HCT116 (cell line): ENCODE data around the gene LMOD3. TPM values are rescaled to one million over a fixed set of nuclear protein-coding genes. Genes with fewer than 3 reads are reported as not detected.
A peak's percentile ranks its signal among the peaks of the same experiment; 100 is the strongest.

ENCODE experiments used
- ATAC-seq: fragments of 200-7000 bp; cut with Tn5 transposase; 2 replicates; pipeline ENCODE4 v1.9.1; 2020; ENCODE audit warnings: mild to moderate bottlenecking, moderate library complexity
- BruUV-seq: library from RNA; stranded (reverse); fragments of 400-500 nt; replicated peaks from 2 replicates; lab custom pipeline; 2021; lab: Mats Ljungman, UMichigan
- CTCF ChIA-PET: fragments of 300-600 bp; sonication (Branson Sonifier 250); formaldehyde crosslinking; loops from one replicate; lab custom pipeline; 2021; ENCODE audit warnings: antibody characterized with exemption; lab: Charles Lee
- POLR2A ChIA-PET: fragments of 300-600, 350-600 bp; sonication (Branson Sonifier 250); formaldehyde crosslinking; loops from one replicate; lab custom pipeline; 2021; ENCODE audit warnings: antibody characterized with exemption; lab: Charles Lee
- RAD21 ChIA-PET, 2 experiments: fragments of 300-600 bp; sonication (Branson Sonifier 250); formaldehyde crosslinking; loops; one replicate each; lab custom pipeline; 2023; ENCODE audit warnings: low total read pairs in 2 of 2; ENCODE audit not compliant: uncharacterized antibody in 2 of 2, unreplicated experiment in 2 of 2, low non-redundant PET in 1 of 2; lab: Charles Lee
- DNase-seq: peaks from one replicate; pipeline ENCODE4 v3.0.0-alpha.2; 2010; ENCODE audit warnings: low read depth, low spot score
- H2AFZ ChIP-seq: fragments of 200-600 bp; shearing (Covaris generic), sonication (generic); 2 replicates; pipeline ENCODE4 v1.6.1; 2017; ENCODE audit warnings: low read depth, mixed run types, mixed read lengths, antibody characterized with exemption, low read length; ENCODE audit not compliant: poor library complexity, severe bottlenecking
- H3K27ac ChIP-seq: 2 replicates; pipeline ENCODE4 v1.5.1; 2012; ENCODE audit warnings: low read depth, low read length
- H3K27me3 ChIP-seq: fragments of 200-600 bp; sonication (generic); 2 replicates; pipeline ENCODE4 v1.6.1; 2016; ENCODE audit warnings: mixed run types, low read length, mixed read lengths; ENCODE audit not compliant: insufficient read depth
- H3K36me3 ChIP-seq, 2 experiments: fragments of 200-500 bp in 1 of 2; fragments of 200-600 bp in 1 of 2; sonication (Bioruptor generic) in 1 of 2; sonication (generic) in 1 of 2; 2 replicates each; pipeline versions ENCODE4 v1.5.1 to v1.6.1; 2014 to 2016; ENCODE audit warnings: low read length in 2 of 2, inconsistent platforms in 1 of 2, mixed read lengths in 1 of 2, mixed run types in 1 of 2; ENCODE audit not compliant: insufficient read depth in 2 of 2, control insufficient read depth in 1 of 2
- H3K4me1 ChIP-seq, 2 experiments: fragments of 200-600 bp in 1 of 2; sonication (generic) in 1 of 2; 2 replicates each; pipeline versions ENCODE4 v1.5.1 to v1.6.1; 2012 to 2017; ENCODE audit warnings: low read length in 2 of 2, inconsistent platforms in 1 of 2, mild to moderate bottlenecking in 1 of 2, mixed read lengths in 1 of 2, mixed run types in 1 of 2, moderate library complexity in 1 of 2; ENCODE audit not compliant: insufficient read depth in 2 of 2, control insufficient read depth in 1 of 2
- H3K4me2 ChIP-seq: fragments of 200-600 bp; sonication (generic); 2 replicates; pipeline ENCODE4 v1.6.1; 2017; ENCODE audit warnings: mixed run types, low read length, mixed read lengths
- H3K4me3 ChIP-seq, 2 experiments: fragments of 200-600 bp in 1 of 2; sonication (generic) in 1 of 2; replicated peaks in 1 of 2; 2 replicates each; pipeline ENCODE4 v1.5.1; 2011 to 2016; ENCODE audit warnings: low read length in 2 of 2, control low read depth in 1 of 2, low read depth in 1 of 2, mild to moderate bottlenecking in 1 of 2, mixed read lengths in 1 of 2, mixed run types in 1 of 2
- H3K79me2 ChIP-seq: fragments of 200-600 bp; sonication (generic); 2 replicates; pipeline ENCODE4 v1.6.1; 2017; ENCODE audit warnings: mild to moderate bottlenecking, mixed run types, low read length, moderate library complexity, mixed read lengths; ENCODE audit not compliant: insufficient read depth
- H3K9ac ChIP-seq: fragments of 200-600 bp; sonication (generic); 2 replicates; pipeline ENCODE4 v1.6.1; 2016; ENCODE audit warnings: low read length, mixed read lengths
- H3K9me2 ChIP-seq: fragments of 200-600 bp; sonication (generic), shearing (Covaris generic); 2 replicates; pipeline ENCODE4 v1.6.1; 2017; ENCODE audit warnings: mixed run types, mild to moderate bottlenecking, moderate library complexity; ENCODE audit not compliant: insufficient read depth
- H3K9me3 ChIP-seq, 2 experiments: fragments of 200-500 bp in 1 of 2; fragments of 200-600 bp in 1 of 2; sonication (Bioruptor generic) in 1 of 2; sonication (generic) in 1 of 2; 2 replicates each; pipeline ENCODE4 v1.6.1; 2014 to 2017; ENCODE audit warnings: low read length in 2 of 2, mixed read lengths in 2 of 2, inconsistent platforms in 1 of 2, low read depth in 1 of 2, mild to moderate bottlenecking in 1 of 2, mixed run types in 1 of 2, moderate library complexity in 1 of 2; ENCODE audit not compliant: control insufficient read depth in 1 of 2, insufficient read depth in 1 of 2
- H4K20me1 ChIP-seq: fragments of 200-600 bp; sonication (generic), shearing (Covaris generic); 2 replicates; pipeline ENCODE4 v1.6.1; 2017; ENCODE audit warnings: mixed run types, mild to moderate bottlenecking, moderate library complexity; ENCODE audit not compliant: insufficient read depth
- CBX3 ChIP-seq: IDR thresholded peaks from 2 replicates; pipeline ENCODE4 v1.6.1; 2012; ENCODE audit warnings: low read depth
- CEBPB ChIP-seq: IDR thresholded peaks from 2 replicates; pipeline ENCODE4 v1.6.1; 2012; ENCODE audit warnings: low read depth
- CTCF ChIP-seq, 3 experiments: fragments of 200-600 bp in 1 of 3; sonication (generic) in 1 of 3; IDR thresholded peaks in 2 of 3; conservative IDR thresholded peaks in 1 of 3; 2 replicates each; pipeline ENCODE4 v1.5.1; 2012 to 2017; ENCODE audit warnings: low read depth in 2 of 3, low read length in 2 of 3, antibody characterized with exemption in 1 of 3, borderline replicate concordance in 1 of 3, control low read depth in 1 of 3, mild to moderate bottlenecking in 1 of 3, mixed read lengths in 1 of 3, mixed run types in 1 of 3, moderate library complexity in 1 of 3; ENCODE audit not compliant: insufficient read depth in 1 of 3
- EGR1 ChIP-seq: IDR thresholded peaks from 2 replicates; pipeline ENCODE4 v1.6.1; 2012; ENCODE audit warnings: low read depth
- FOSL1 ChIP-seq: IDR thresholded peaks from 2 replicates; pipeline ENCODE4 v1.6.1; 2012; ENCODE audit warnings: low read depth
- RAD21 ChIP-seq: IDR thresholded peaks from 2 replicates; pipeline ENCODE4 v1.6.1; 2012; ENCODE audit warnings: low read depth, mild to moderate bottlenecking
- REST ChIP-seq: IDR thresholded peaks from 2 replicates; pipeline ENCODE4 v1.6.1; 2012; ENCODE audit warnings: low read depth
- SIN3A ChIP-seq: IDR thresholded peaks from 2 replicates; pipeline ENCODE4 v1.6.1; 2012; ENCODE audit warnings: low read depth
- SP1 ChIP-seq: IDR thresholded peaks from 2 replicates; pipeline ENCODE4 v1.6.1; 2012; ENCODE audit warnings: low read depth
- TCF7L2 ChIP-seq: IDR thresholded peaks from 2 replicates; pipeline ENCODE4 v1.7.0; 2011; ENCODE audit warnings: borderline replicate concordance, inconsistent platforms; ENCODE audit not compliant: insufficient read depth, insufficient read length; ENCODE audit errors: extremely low read depth
- intact Hi-C: fragments of 100-400 bp; cut with micrococcal nuclease; formaldehyde crosslinking; loops from 2 replicates; pipeline ENCODE4 v1.10.0; 2022
- total RNA-seq: library from RNA; stranded (reverse); gene quantifications from one replicate; pipeline ENCODE4 v1.2.1, GENCODE V29; 2021; ENCODE audit not compliant: unreplicated experiment

Gene LMOD3
- total RNA-seq, 1 experiment from 2014 or later, result not detected

GRCh38 chr3:69120879-69121464 lies 1.4 kb downstream of the LMOD3 start:
- Histone ChIP-seq H3K27me3 (no peaks in the 10 kb centered on the region), H3K9me2 (no peaks in the 10 kb centered on the region), H4K20me1 (no peaks in the 10 kb centered on the region), H3K9me3 (no peaks in the 10 kb centered on the region), H3K4me2 (no peak overlapping the region), H3K4me3 (no peak overlapping the region), H3K36me3 (no peaks in the 10 kb centered on the region), H3K4me1 (peaks cover 0 to 16% of the 10 kb centered on the region in 2 experiments; a peak in 3 of 4 replicates), H3K9ac (no peak overlapping the region), H2AFZ (peak overlapping the region; percentile 87), H3K27ac (no peak overlapping the region), H3K79me2 (no peaks in the 10 kb centered on the region)
- no TSS peak for BruUV-seq
- RAD21 ChIA-PET, result interaction anchor here (0.8 to 1.6 kb wide), 2 partner anchors 40 to 185 kb away, joined by 3 to 6 read pairs; no protein-coding TSS in a partner anchor
- ATAC-seq (peak; percentile 92), DNase-seq (peak; percentile 86)
- intact Hi-C loops, result loop anchor here (1.0 to 5.0 kb wide), 5 partner anchors 40 to 826 kb away; no protein-coding TSS in a partner anchor
- no peak for TF ChIP-seq EGR1
- peak; percentile 83 for TF ChIP-seq RAD21
- 0 out of 2 replicates have a peak, but pooled peaks have one; percentile 10 for TF ChIP-seq CBX3
- no peak for TF ChIP-seq FOSL1
- no peak for TF ChIP-seq SP1
- no peak for TF ChIP-seq CEBPB
- no peak for TF ChIP-seq TCF7L2
- no peak for TF ChIP-seq SIN3A
- no peak for TF ChIP-seq REST
- peak; percentile 61 to 94 (median 92) for TF ChIP-seq CTCF (IDR thresholded peaks at IDR 0.05 in 2 of 3, conservative IDR thresholded peaks at IDR 0.05 in 1 of 3; ENCODE audit: borderline replicate concordance in 1 of 3, insufficient read depth in 1 of 3, low read depth in 2 of 3, low read length in 2 of 3)
- CTCF ChIA-PET, result interaction anchor here (0.6 to 3.2 kb wide), 24 partner anchors 9 to 551 kb away, joined by 3 to 18 read pairs (median 4); partner anchors contain the start of gene TMF1
- POLR2A ChIA-PET, result no interaction called here
